Sigmoid colon (tissue), 7 donors: ENCODE results near the gene COL4A4. TPM values are rescaled to one million over a fixed set of nuclear protein-coding genes. Genes with fewer than 3 reads are reported as not detected.

Source experiments
- DNase-seq: peaks from one replicate; pipeline ENCODE4 v3.0.0-alpha.2; 2019
- H3K27ac ChIP-seq, 4 donors: fragments of 200-600 bp; sonication (generic); one replicate each; pipeline ENCODE4 v1.5.1; 2016 to 2019; ENCODE audit warnings: mild to moderate bottlenecking in 1 of 4
- H3K27me3 ChIP-seq, 3 donors: fragments of 200-600 bp; sonication (generic); one replicate each; pipeline ENCODE4 v1.5.1; 2019; ENCODE audit warnings: mild to moderate bottlenecking in 1 of 3
- H3K36me3 ChIP-seq, 4 donors: fragments of 200-600 bp; sonication (generic); one replicate each; pipeline ENCODE4 v1.5.1; 2016 to 2019
- H3K4me1 ChIP-seq, 4 donors: fragments of 200-600 bp; sonication (generic); one replicate each; pipeline ENCODE4 v1.5.1; 2017 to 2019
- H3K4me3 ChIP-seq, 4 donors: fragments of 200-600 bp; sonication (generic); one replicate each; pipeline ENCODE4 v1.5.1; 2017 to 2019; ENCODE audit warnings: mild to moderate bottlenecking in 2 of 4, moderate library complexity in 1 of 4
- H3K9me3 ChIP-seq, 4 donors: fragments of 200-600 bp in 3 of 4; sonication (generic) in 3 of 4; one replicate each; pipeline versions ENCODE4 v1.5.1 to v1.6.1; 2013 to 2019
- CTCF ChIP-seq, 4 experiments: fragments of 450-650 bp in 3 of 4; fragments of 200-600 bp in 1 of 4; IDR thresholded peaks; one replicate each; pipeline ENCODE4 v1.5.1; 2016 to 2019; ENCODE audit warnings: antibody characterized with exemption in 4 of 4, mild to moderate bottlenecking in 3 of 4, moderate library complexity in 2 of 4
- EP300 ChIP-seq, 4 donors: sonication (generic); formaldehyde crosslinking; IDR thresholded peaks; one replicate each; pipeline ENCODE4 v1.6.1; 2017; ENCODE audit warnings: antibody characterized with exemption in 4 of 4
- POLR2A ChIP-seq, 2 donors: fragments of 450-650 bp; IDR thresholded peaks; one replicate each; pipeline ENCODE4 v1.6.1; 2016; ENCODE audit warnings: antibody characterized with exemption in 2 of 2, mild to moderate bottlenecking in 2 of 2, moderate library complexity in 2 of 2
- POLR2AphosphoS5 ChIP-seq, 4 donors: sonication (generic); formaldehyde crosslinking; IDR thresholded peaks; one replicate each; pipeline ENCODE4 v1.6.1; 2017; ENCODE audit warnings: antibody characterized with exemption in 4 of 4
- WGBS, 2 donors: extraction: QIAGEN DNeasy Blood & Tissue Kit; methylation state at CpG; one replicate each; pipeline ENCODE4 v1.1.7; 2013; 5-methylcytosine and 5-hydroxymethylcytosine counted together
- intact Hi-C: fragments of 100-400 bp; cut with DNase I; formaldehyde crosslinking; loops from one replicate; pipeline ENCODE4 v1.15.1; 2023
- polyA plus RNA-seq, 3 donors: library from polyadenylated mRNA; stranded (reverse); fragments of 200-250 nt; gene quantifications; one replicate each; pipeline ENCODE4 v1.2.3, GENCODE V29; 2013
- total RNA-seq, 4 donors: library from RNA; depleted of rRNA; stranded (reverse); fragments of >200 nt; gene quantifications; one replicate each; pipeline ENCODE4 v1.1.0, GENCODE V29; 2016
- donor health status: healthy with polysubstance abuse.
- donor health status: Bipolar disorder and iron deficiency.
- donor health status: healthy.

Gene COL4A4
- total and polyA plus RNA-seq, 7 donors = 0.49 to 1.6 (median 1.2) TPM; not detected in 2

- Histone ChIP-seq H3K4me3 (no peak overlapping the region), H3K4me1 (no peaks in the 10 kb centered on the region), H3K27me3 (no peaks in the 10 kb centered on the region), H3K27ac (no peak overlapping the region), H3K9me3 (no peaks in the 10 kb centered on the region), H3K36me3 (peaks cover 0 to 30% (median 1%) of the 10 kb centered on the region in 4 donors)
- 71 to 73% methylated on average over 15 of the region's 15 CpGs for WGBS, 2 donors
- TF ChIP-seq POLR2A (IDR thresholded peaks at IDR 0.05) = no peak
- TF ChIP-seq CTCF (IDR thresholded peaks at IDR 0.05) = no peak
- DNase-seq = no peak
- intact Hi-C loops = no loop called here
These were observed 168.4 kb downstream of the COL4A4 start for GRCh38 chr2:226995625-226996041.

- no peak overlapping the region for H3K27ac ChIP-seq
- WGBS, 2 donors = 90 to 96% methylated on average over 4 of the region's 4 CpGs
- H3K27me3 ChIP-seq = no peaks in the 10 kb centered on the region
- no peaks in the 10 kb centered on the region for H3K9me3 ChIP-seq
- no peak overlapping the region for H3K4me3 ChIP-seq
- TF ChIP-seq POLR2AphosphoS5 (IDR thresholded peaks at IDR 0.05) (no peak), CTCF (IDR thresholded peaks at IDR 0.05) (no peak), EP300 (IDR thresholded peaks at IDR 0.05) (no peak), POLR2A (IDR thresholded peaks at IDR 0.05) (no peak)
- intact Hi-C loops = no loop called here
- H3K4me1 ChIP-seq = no peaks in the 10 kb centered on the region
- DNase-seq = no peak
- H3K36me3 ChIP-seq = peaks cover 0 to 26% (median 0%) of the 10 kb centered on the region in 4 donors
These were observed 169.2 kb downstream of the COL4A4 start for GRCh38 chr2:226994775-226995174.

GRCh38 chr2:226993171-226993570 is 170.8 kb downstream of the COL4A4 start:
- no peak for DNase-seq
- intact Hi-C loops = no loop called here
- 88 to 93% methylated on average over 4 of the region's 4 CpGs for WGBS, 2 donors

GRCh38 chr2:226991663-226992062 is 172.3 kb downstream of the COL4A4 start:
- intact Hi-C loops = no loop called here
- no peak overlapping the region for H3K4me3 ChIP-seq
- no peaks in the 10 kb centered on the region for H3K4me1 ChIP-seq
- 83 to 88% methylated on average over 2 of the region's 2 CpGs for WGBS, 2 donors
- TF ChIP-seq POLR2A (IDR thresholded peaks at IDR 0.05) (no peak), POLR2AphosphoS5 (IDR thresholded peaks at IDR 0.05) (no peak), EP300 (IDR thresholded peaks at IDR 0.05) (no peak), CTCF (IDR thresholded peaks at IDR 0.05) (no peak)
- no peaks in the 10 kb centered on the region for H3K9me3 ChIP-seq
- no peak for DNase-seq
- H3K27ac ChIP-seq = no peak overlapping the region
- no peaks in the 10 kb centered on the region for H3K27me3 ChIP-seq
- H3K36me3 ChIP-seq = peaks cover 0 to 15% (median 0%) of the 10 kb centered on the region in 4 donors

More at GRCh38 chr2:226993171-226993570, 170.8 kb downstream of the COL4A4 start:
- Histone ChIP-seq H3K27ac (no peak overlapping the region), H3K4me1 (no peaks in the 10 kb centered on the region), H3K36me3 (peaks cover 0 to 22% (median 0%) of the 10 kb centered on the region in 4 donors), H3K4me3 (no peak overlapping the region), H3K9me3 (no peaks in the 10 kb centered on the region), H3K27me3 (no peaks in the 10 kb centered on the region)
- TF ChIP-seq POLR2AphosphoS5 (IDR thresholded peaks at IDR 0.05) (no peak), EP300 (IDR thresholded peaks at IDR 0.05) (no peak), POLR2A (IDR thresholded peaks at IDR 0.05) (no peak), CTCF (IDR thresholded peaks at IDR 0.05) (no peak)

GRCh38 chr2:226985583-226985946 is 178.4 kb downstream of the COL4A4 start:
- TF ChIP-seq CTCF (IDR thresholded peaks at IDR 0.05) (peak in 2 of 4 experiments; percentile 4 to 19), EP300 (IDR thresholded peaks at IDR 0.05) (no peak), POLR2AphosphoS5 (IDR thresholded peaks at IDR 0.05) (no peak), POLR2A (IDR thresholded peaks at IDR 0.05) (no peak)
- DNase-seq = no peak
- H3K4me3 ChIP-seq = no peak overlapping the region
- H3K27me3 ChIP-seq = no peaks in the 10 kb centered on the region
- no peak overlapping the region for H3K27ac ChIP-seq
- intact Hi-C loops = loop anchor here (2.0 to 10.0 kb wide), 3 partner anchors 151 to 1317 kb away; partner anchors contain the start of gene RHBDD1
- 53% methylated on average over 5 of the region's 5 CpGs for WGBS, 2 donors
- no peaks in the 10 kb centered on the region for H3K36me3 ChIP-seq
- no peaks in the 10 kb centered on the region for H3K9me3 ChIP-seq
- H3K4me1 ChIP-seq = peaks cover 0 to 11% (median 4%) of the 10 kb centered on the region in 4 donors
